COLO829 (cell line): ENCODE measurements around the gene OTUD7B.
"Not testable (repeated sequence)": the region's sequence is repeated elsewhere in the genome, so short reads cannot be mapped to it uniquely, and the experiment has no call there.

Experiments used
- DNase-seq: peaks from one replicate; pipeline ENCODE4 v3.0.0; 2012; ENCODE audit warnings: low spot score

Gene OTUD7B

GRCh38 chr1:149945206-149945605 lies 65.3 kb downstream of the OTUD7B start:
- DNase-seq, result peak; percentile 91

DNA sequence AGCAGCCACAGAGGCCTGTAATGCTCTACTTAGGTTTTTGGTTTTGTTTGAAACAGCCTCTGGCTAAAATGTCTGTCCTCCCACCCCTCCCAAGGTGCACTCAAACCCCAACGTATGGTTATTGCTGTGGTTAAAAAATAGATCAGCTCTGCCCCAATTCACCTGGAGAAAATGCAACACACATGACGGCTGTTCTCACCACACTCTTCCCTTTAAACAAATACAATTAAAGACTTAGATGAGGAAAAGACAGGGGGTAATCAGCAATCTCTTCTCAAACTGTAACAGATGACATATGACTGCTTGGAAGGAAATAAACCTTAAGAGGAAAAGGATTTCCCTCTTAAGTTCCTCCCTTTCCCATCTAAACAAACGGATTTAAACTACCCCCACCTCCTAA lies 67.6 kb downstream of the OTUD7B start:
- DNase-seq, result no peak

GRCh38 chr1:149942207-149942606 lies 68.3 kb downstream of the OTUD7B start:
- DNase-seq, result no peak

DNA sequence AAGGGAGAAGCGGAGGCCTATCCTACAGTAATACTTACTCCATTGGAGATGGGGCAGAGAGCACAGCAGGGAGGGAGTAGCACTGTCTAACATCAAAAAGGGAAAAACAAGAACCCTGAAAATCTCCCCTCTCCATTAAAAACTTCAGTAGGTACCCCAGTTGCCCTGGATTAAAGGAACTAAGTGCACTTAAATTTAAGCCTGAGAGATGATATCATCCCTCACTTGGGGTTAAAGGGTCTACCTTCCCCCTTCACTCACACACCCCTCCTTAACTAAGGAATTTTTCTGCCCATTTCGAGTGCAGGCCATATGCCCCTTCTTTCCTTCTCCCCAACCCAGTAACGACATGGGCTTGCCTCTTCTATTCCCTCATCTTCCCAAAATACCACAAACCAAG lies 70.1 kb downstream of the OTUD7B start:
- DNase-seq, result no peak

- DNase-seq, result not testable (repeated sequence)
Measured at GRCh38 chr1:149938668-149939003, 71.9 kb downstream of the OTUD7B start.

DNA sequence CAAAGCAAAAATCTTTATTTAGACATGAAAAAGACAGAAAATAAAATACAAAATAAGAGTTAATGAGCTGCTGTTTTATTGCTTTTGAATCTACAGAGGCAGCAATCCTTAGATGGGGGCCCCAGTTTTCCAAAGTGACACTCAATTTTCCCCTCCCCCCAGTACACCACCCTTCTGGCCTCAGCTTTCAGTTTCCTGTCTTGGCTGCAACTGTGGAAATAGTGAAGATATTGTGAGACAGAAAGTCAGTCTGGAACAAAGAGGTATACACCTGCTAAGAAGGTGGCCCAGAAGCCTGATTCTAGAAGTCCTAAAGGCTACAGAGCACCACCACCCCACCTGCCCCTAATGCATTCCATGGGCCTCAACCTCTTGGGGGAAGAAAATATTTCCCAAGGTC lies 72.8 kb downstream of the OTUD7B start:
- no peak for DNase-seq

- peak; percentile 83 for DNase-seq
Measured at GRCh38 chr1:149936992-149937705, 73.4 kb downstream of the OTUD7B start.

GRCh38 chr1:149936170-149936991 lies 74.1 kb downstream of the OTUD7B start, which contains the start of gene MTMR11:
Gene MTMR11 (minus strand): TSS chr1:149936879. CDS start chr1:149936647, 232 bp downstream.
- peak; percentile 82 for DNase-seq

DNA sequence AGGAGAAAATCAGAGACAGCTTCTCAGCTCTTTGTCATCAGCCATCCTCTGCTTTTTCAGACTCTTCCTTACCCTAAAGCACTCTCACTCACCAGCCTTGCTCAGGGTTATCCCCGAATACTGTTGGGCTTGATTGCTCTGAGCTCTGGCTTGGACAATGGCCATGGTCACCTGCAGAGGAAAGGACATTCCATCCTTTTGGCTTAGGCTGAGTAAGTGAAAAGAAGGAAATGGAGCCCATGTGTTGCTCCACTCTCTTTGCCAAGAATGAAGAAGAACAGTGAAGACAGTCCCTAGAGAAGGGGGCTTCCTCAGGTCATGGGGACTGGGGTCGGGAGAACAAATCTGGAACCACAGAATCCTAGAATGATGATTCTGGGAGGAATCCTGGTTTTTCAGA lies 76.2 kb downstream of the OTUD7B start:
- DNase-seq, result no peak

DNA sequence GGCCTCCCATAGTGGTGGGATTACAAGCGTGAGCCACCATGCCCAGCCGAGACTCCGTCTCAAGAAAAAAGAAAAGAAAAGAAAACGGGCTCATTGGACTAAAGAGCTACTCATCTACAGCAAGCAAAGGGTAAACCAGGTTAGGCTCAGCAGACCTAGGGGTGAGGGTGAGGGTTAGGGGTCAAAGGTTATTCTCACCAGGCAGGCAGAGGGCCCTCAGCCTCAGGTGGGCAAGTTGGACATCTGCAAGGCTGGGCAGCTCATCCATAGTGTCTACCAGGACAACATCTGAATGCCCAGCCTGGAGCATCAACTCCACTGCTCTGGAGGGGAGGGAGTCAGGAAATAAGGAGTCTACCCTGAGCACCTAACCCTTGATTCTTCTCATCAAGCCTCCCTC lies 77.3 kb downstream of the OTUD7B start:
- DNase-seq, result no peak

- DNase-seq, result no peak
Measured at GRCh38 chr1:149932474-149932873, 78.1 kb downstream of the OTUD7B start.

DNA sequence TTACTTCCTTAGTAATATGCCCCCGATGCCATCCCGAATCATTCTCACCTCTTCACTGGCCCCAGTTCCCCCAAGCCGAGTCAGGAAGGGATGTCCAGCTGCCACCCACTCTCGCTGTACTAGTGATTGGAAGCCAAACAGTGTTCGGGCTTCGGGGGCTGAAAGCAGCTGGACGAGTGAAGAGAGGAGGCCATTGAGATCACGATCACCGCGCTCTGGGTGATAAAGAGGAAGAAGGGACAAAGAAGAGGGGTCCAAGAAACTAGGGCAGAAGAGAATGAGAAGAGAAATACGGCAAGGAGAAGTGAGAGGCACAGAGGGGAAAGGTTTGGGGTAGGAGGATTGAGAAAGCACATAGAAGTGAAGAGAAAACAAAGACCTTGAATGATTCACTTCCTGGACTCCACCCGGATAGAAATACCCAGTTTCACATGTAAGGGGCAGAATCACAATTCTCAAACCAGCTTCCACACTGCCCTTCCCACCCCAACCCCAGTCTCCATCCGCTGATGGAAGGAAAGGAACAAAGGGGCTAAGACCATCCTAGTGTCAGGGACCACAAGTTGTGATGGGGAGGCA lies 79.2 kb downstream of the OTUD7B start:
- DNase-seq, result no peak

GRCh38 chr1:149929856-149930255 lies 80.7 kb downstream of the OTUD7B start:
- no peak for DNase-seq

DNA sequence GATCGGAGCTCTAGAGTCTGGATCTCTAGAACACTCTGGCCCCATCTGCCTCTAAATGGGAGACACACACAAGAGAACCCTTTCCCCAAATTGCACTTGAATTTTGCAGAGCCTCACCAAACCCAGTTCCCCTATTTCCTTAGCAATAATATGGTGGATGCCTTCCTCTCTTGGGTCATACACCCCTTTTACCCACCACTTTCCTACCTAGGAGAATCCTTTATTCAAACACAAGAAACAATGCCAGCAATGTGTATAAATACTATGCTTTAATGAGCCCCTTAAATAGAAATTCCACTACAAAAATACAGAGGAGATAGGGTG lies 82.2 kb downstream of the OTUD7B start:
- no peak for DNase-seq

GRCh38 chr1:149927563-149928400 lies 82.7 kb downstream of the OTUD7B start, which contains the start of gene SF3B4:
Gene SF3B4 (minus strand): TSS chr1:149927803. CDS start chr1:149927759, 44 bp downstream.
- DNase-seq, result peak; percentile 89

DNA sequence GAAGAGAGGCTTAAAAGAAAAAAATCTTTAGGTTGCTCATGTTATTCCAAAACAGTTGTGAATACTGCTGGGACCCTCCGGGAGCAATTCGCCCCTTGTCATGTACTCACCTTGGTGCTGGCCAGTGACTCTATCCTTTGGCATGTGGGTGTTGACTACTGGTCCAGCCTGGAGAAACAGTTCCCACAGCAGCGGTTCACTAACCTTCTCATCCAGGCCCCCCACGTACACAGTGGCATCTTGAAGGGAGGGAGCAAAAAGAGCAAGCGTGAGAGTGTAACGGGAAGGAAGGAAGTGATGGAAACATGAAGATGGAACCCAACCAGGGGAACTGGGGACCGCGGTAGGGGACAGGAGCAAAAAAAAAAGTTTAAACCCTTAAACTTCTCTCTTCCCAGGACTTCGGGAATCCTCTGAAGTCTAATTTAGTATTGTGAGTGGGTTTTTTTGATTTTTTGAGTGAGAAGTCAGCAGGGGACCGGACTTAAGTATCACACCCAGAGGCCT lies 83.4 kb downstream of the OTUD7B start:
- DNase-seq, result no peak

DNA sequence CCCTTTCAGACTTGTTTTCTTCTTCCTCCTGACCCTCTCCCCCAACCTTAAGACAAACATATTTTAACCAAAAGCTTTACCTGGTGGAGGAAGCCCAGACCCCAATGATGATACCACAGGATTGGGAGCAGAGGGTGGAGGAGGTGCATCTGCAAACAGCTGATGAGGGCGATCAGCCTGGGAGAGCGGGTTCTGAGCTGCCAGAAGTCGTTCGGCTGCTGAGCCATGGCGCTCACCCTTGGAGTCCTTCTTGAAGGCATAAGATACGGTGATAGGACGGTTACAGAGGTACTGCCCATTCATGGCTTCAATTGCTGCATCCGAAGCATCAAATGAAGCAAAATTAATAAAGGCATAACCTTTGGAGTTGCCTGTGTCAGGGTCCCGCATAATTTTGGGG lies 84.2 kb downstream of the OTUD7B start:
- no peak for DNase-seq

GRCh38 chr1:149925751-149926150 lies 84.8 kb downstream of the OTUD7B start:
- no peak for DNase-seq

- DNase-seq, result no peak
Measured at GRCh38 chr1:149925345-149925744, 85.2 kb downstream of the OTUD7B start.

DNA sequence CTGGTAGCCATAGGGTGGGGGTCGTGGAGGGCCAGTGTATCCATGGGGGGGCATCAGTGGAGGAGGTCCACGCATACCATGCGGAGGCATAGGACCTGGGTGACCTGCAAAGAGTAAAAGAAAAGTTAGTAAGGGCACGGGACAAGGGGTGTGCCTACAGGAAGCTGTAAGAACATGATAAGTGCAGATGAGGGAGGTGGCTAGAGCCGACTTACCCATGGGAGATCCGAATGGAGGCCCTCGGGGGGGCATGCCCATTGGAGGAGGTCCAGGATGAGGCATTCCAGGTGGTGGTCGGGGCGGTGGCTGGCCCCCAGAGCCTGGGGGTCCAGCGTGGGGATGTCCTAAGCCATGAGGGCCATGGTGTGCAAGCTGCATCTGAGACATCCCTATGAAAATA lies 86.9 kb downstream of the OTUD7B start:
- DNase-seq, result no peak

GRCh38 chr1:149917571-149918144 lies 92.9 kb downstream of the OTUD7B start, which contains the start of gene SV2A:
Gene SV2A (minus strand): TSS chr1:149917844. CDS start chr1:149913840, 4,004 bp downstream.
- DNase-seq, result no peak

DNA sequence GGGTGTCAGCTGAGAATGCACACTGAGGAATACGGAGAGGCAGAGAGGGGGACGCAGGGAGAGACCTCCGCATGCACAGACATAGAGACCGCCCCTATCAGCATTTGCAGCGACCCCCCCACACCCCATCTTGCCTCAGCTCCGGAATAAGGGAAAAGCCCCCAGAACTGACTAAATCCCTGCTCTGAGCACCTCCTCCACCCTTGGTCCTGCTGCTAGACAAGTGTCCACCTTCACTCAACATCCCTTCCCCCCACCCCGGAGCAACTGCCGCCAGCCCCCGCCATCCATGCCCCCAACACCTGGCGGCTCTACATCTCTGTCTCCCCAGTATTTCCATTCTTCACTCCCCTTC lies 93.7 kb downstream of the OTUD7B start:
- no peak for DNase-seq
